NB4 (cell line): Measurements from ENCODE around the gene TPR.

Experiments used
- POLR2A ChIP-seq: IDR thresholded peaks from 2 replicates; pipeline ENCODE4 v1.6.1; 2011; ENCODE audit warnings: mild to moderate bottlenecking; ENCODE audit not compliant: insufficient read length; ENCODE audit errors: extremely low read depth
- TF ChIP-seq, protein P1 (sequence below): IDR thresholded peaks from one replicate; pipeline ENCODE4 v1.5.1; 2012; ENCODE audit warnings: low read depth, low read length

DNA sequence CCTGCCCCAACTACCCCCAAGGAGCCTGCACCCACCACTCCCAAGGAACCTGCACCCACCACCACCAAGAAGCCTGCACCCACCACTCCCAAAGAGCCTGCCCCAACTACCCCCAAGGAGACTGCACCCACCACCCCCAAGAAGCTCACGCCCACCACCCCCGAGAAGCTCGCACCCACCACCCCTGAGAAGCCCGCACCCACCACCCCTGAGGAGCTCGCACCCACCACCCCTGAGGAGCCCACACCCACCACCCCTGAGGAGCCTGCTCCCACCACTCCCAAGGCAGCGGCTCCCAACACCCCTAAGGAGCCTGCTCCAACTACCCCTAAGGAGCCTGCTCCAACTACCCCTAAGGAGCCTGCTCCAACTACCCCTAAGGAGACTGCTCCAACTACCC is 67.6 kb downstream of the TPR start:
- TF ChIP-seq, protein P1, sequence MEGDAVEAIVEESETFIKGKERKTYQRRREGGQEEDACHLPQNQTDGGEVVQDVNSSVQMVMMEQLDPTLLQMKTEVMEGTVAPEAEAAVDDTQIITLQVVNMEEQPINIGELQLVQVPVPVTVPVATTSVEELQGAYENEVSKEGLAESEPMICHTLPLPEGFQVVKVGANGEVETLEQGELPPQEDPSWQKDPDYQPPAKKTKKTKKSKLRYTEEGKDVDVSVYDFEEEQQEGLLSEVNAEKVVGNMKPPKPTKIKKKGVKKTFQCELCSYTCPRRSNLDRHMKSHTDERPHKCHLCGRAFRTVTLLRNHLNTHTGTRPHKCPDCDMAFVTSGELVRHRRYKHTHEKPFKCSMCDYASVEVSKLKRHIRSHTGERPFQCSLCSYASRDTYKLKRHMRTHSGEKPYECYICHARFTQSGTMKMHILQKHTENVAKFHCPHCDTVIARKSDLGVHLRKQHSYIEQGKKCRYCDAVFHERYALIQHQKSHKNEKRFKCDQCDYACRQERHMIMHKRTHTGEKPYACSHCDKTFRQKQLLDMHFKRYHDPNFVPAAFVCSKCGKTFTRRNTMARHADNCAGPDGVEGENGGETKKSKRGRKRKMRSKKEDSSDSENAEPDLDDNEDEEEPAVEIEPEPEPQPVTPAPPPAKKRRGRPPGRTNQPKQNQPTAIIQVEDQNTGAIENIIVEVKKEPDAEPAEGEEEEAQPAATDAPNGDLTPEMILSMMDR = no peak
- no peak for TF ChIP-seq POLR2A
